ENCODE results near the gene TGFB2. TPM values are rescaled to one million over a fixed set of nuclear protein-coding genes. Genes with fewer than 3 reads are reported as not detected.

The TGFB2 gene
- total RNA-seq, 1 experiment from 2014 or later = 1.2 TPM

- Histone ChIP-seq H3K4me3 (ENCODE audit: low read depth, low read length, poor library complexity, severe bottlenecking) (no peak overlapping the region), H3K36me3 (ENCODE audit: insufficient read depth, low read length, poor library complexity, severe bottlenecking) (no peaks in the 10 kb centered on the region), H3K27me3 (replicated peaks; ENCODE audit: insufficient read depth, low read depth, low read length, poor library complexity) (no peaks in the 10 kb centered on the region), H3K27ac (ENCODE audit: low read depth, low read length, poor library complexity, severe bottlenecking) (no peak overlapping the region), H3K9me3 (ENCODE audit: low read depth, low read length, poor library complexity, severe bottlenecking) (no peaks in the 10 kb centered on the region), H3K4me1 (ENCODE audit: insufficient read depth, low read length, poor library complexity, severe bottlenecking) (no peaks in the 10 kb centered on the region)
- ChIA-PET POLR2A (ENCODE audit: low non-redundant PET) (no interaction called here), CTCF (no interaction called here)
- no peak for DNase-seq (ENCODE audit: low spot score)
- no TSS peak for BruUV-seq (replicated peaks)
- intact Hi-C loops (cut with micrococcal nuclease; ENCODE audit: unreplicated experiment) = no loop called here
- TF ChIP-seq CTCF (conservative IDR thresholded peaks at IDR 0.05; ENCODE audit: low read depth, low read length) (no peak), EZH2 (IDR thresholded peaks at IDR 0.05; ENCODE audit: borderline replicate concordance, low read depth, low read length, poor library complexity, severe bottlenecking) (no peak)
Measured at GRCh38 chr1:218436997-218437396, 91.9 kb downstream of the TGFB2 start.

- no TSS peak for BruUV-seq (replicated peaks)
- no peaks in the 10 kb centered on the region for H3K27me3 ChIP-seq (replicated peaks; ENCODE audit: insufficient read depth, low read depth, low read length, poor library complexity)
Measured at GRCh38 chr1:218439541-218440295, 94.6 kb downstream of the TGFB2 start.

GRCh38 chr1:218443255-218443654 lies 98.1 kb downstream of the TGFB2 start:
- H3K9me3 ChIP-seq (ENCODE audit: low read depth, low read length, poor library complexity, severe bottlenecking) = no peaks in the 10 kb centered on the region
- ChIA-PET POLR2A (ENCODE audit: low non-redundant PET) (no interaction called here), CTCF (no interaction called here)
- no peak for DNase-seq (ENCODE audit: low spot score)
- intact Hi-C loops (cut with micrococcal nuclease; ENCODE audit: unreplicated experiment) = no loop called here
- TF ChIP-seq EZH2 (IDR thresholded peaks at IDR 0.05; ENCODE audit: borderline replicate concordance, low read depth, low read length, poor library complexity, severe bottlenecking) (no peak), CTCF (conservative IDR thresholded peaks at IDR 0.05; ENCODE audit: low read depth, low read length) (no peak)
- H3K4me3 ChIP-seq (ENCODE audit: low read depth, low read length, poor library complexity, severe bottlenecking) = no peak overlapping the region
- no peaks in the 10 kb centered on the region for H3K27me3 ChIP-seq (replicated peaks; ENCODE audit: insufficient read depth, low read depth, low read length, poor library complexity)
- no peak overlapping the region for H3K27ac ChIP-seq (ENCODE audit: low read depth, low read length, poor library complexity, severe bottlenecking)
- BruUV-seq (replicated peaks) = no TSS peak
- peaks cover 12% of the 10 kb centered on the region for H3K4me1 ChIP-seq (ENCODE audit: insufficient read depth, low read length, poor library complexity, severe bottlenecking)
- H3K36me3 ChIP-seq (ENCODE audit: insufficient read depth, low read length, poor library complexity, severe bottlenecking) = no peaks in the 10 kb centered on the region

More at GRCh38 chr1:218439541-218440295, 94.6 kb downstream of the TGFB2 start:
- no peak for DNase-seq (ENCODE audit: low spot score)
- TF ChIP-seq EZH2 (IDR thresholded peaks at IDR 0.05; ENCODE audit: borderline replicate concordance, low read depth, low read length, poor library complexity, severe bottlenecking) (no peak), CTCF (conservative IDR thresholded peaks at IDR 0.05; ENCODE audit: low read depth, low read length) (no peak)
- POLR2A ChIA-PET (ENCODE audit: low non-redundant PET) = no interaction called here
- Histone ChIP-seq H3K9me3 (ENCODE audit: low read depth, low read length, poor library complexity, severe bottlenecking) (no peaks in the 10 kb centered on the region), H3K27ac (ENCODE audit: low read depth, low read length, poor library complexity, severe bottlenecking) (no peak overlapping the region), H3K4me1 (ENCODE audit: insufficient read depth, low read length, poor library complexity, severe bottlenecking) (peaks cover 12% of the 10 kb centered on the region), H3K4me3 (ENCODE audit: low read depth, low read length, poor library complexity, severe bottlenecking) (no peak overlapping the region), H3K36me3 (ENCODE audit: insufficient read depth, low read length, poor library complexity, severe bottlenecking) (no peaks in the 10 kb centered on the region)
- CTCF ChIA-PET = no interaction called here
- intact Hi-C loops (cut with micrococcal nuclease; ENCODE audit: unreplicated experiment) = no loop called here

Measured in A673 (cell line).